H9 (cell line): ENCODE results near the gene TCEA2. TPM values are rescaled to one million over a fixed set of nuclear protein-coding genes. Genes with fewer than 3 reads are reported as not detected.

ENCODE experiments used
- DNase-seq: peaks from one replicate; pipeline ENCODE4 v3.0.0-alpha.2; 2017
- H2AFZ ChIP-seq: one replicate; pipeline ENCODE4 v1.6.1; 2013; ENCODE audit warnings: mild to moderate bottlenecking, low read length, control low read depth, moderate library complexity
- H2AK5ac ChIP-seq: 2 replicates; pipeline ENCODE4 v1.6.1; 2013; ENCODE audit warnings: low read length, control low read depth, mixed read lengths; ENCODE audit not compliant: insufficient read length
- H2BK120ac ChIP-seq: one replicate; pipeline ENCODE4 v1.6.1; 2013; ENCODE audit warnings: low read depth, mild to moderate bottlenecking, low read length, control low read depth, inconsistent platforms; ENCODE audit not compliant: poor library complexity, severe bottlenecking
- H2BK12ac ChIP-seq: 2 replicates; pipeline ENCODE4 v1.6.1; 2013; ENCODE audit warnings: low read length, control low read depth, mixed read lengths, low read depth; ENCODE audit not compliant: insufficient read length
- H2BK15ac ChIP-seq: 2 replicates; pipeline ENCODE4 v1.6.1; 2013; ENCODE audit warnings: low read depth, low read length, control low read depth
- H2BK20ac ChIP-seq: one replicate; pipeline ENCODE4 v1.6.1; 2013; ENCODE audit warnings: low read depth, mild to moderate bottlenecking, low read length, control low read depth, inconsistent platforms; ENCODE audit not compliant: poor library complexity, severe bottlenecking
- H2BK5ac ChIP-seq: 2 replicates; pipeline ENCODE4 v1.6.1; 2013; ENCODE audit warnings: low read length, control low read depth, mixed read lengths; ENCODE audit not compliant: insufficient read length
- H3K14ac ChIP-seq: 2 replicates; pipeline ENCODE4 v1.6.1; 2013; ENCODE audit warnings: low read length, control low read depth; ENCODE audit not compliant: insufficient read depth
- H3K18ac ChIP-seq: 2 replicates; pipeline ENCODE4 v1.6.1; 2013; ENCODE audit warnings: low read depth, mild to moderate bottlenecking, mixed read lengths, low read length, control low read depth; ENCODE audit not compliant: insufficient read length
- H3K23ac ChIP-seq: 2 replicates; pipeline ENCODE4 v1.6.1; 2013; ENCODE audit warnings: low read length, control low read depth, mixed read lengths, low read depth; ENCODE audit not compliant: insufficient read length
- H3K23me2 ChIP-seq: 2 replicates; pipeline ENCODE4 v1.6.1; 2013; ENCODE audit warnings: low read depth, mild to moderate bottlenecking, mixed read lengths, low read length, control low read depth; ENCODE audit not compliant: insufficient read length, poor library complexity, severe bottlenecking
- H3K27ac ChIP-seq: 2 replicates; pipeline ENCODE4 v1.5.1; 2013; ENCODE audit warnings: low read length, control low read depth, mixed read lengths, low read depth; ENCODE audit not compliant: insufficient read length
- H3K27me3 ChIP-seq: 2 replicates; pipeline ENCODE4 v1.6.1; 2013; ENCODE audit warnings: low read length, control low read depth, inconsistent platforms; ENCODE audit not compliant: insufficient read depth
- H3K4ac ChIP-seq: 2 replicates; pipeline ENCODE4 v1.6.1; 2013; ENCODE audit warnings: low read depth, mild to moderate bottlenecking, control low read depth, inconsistent platforms, low read length, moderate library complexity
- H3K4me1 ChIP-seq: 2 replicates; pipeline ENCODE4 v1.6.1; 2013; ENCODE audit warnings: low read length, control low read depth, inconsistent platforms; ENCODE audit not compliant: insufficient read depth
- H3K4me2 ChIP-seq: 2 replicates; pipeline ENCODE4 v1.6.1; 2013; ENCODE audit warnings: low read length, control low read depth, mixed read lengths; ENCODE audit not compliant: insufficient read length, insufficient read depth
- H3K56ac ChIP-seq: 2 replicates; pipeline ENCODE4 v1.6.1; 2013; ENCODE audit warnings: low read depth, mild to moderate bottlenecking, mixed read lengths, low read length, control low read depth; ENCODE audit not compliant: insufficient read length
- H3K79me1 ChIP-seq: 2 replicates; pipeline ENCODE4 v1.6.1; 2013; ENCODE audit warnings: low read depth, mild to moderate bottlenecking, moderate library complexity, low read length, control low read depth, inconsistent platforms; ENCODE audit not compliant: insufficient read depth, poor library complexity, severe bottlenecking
- H3K79me2 ChIP-seq: 2 replicates; pipeline ENCODE4 v1.6.1; 2013; ENCODE audit warnings: low read length, control low read depth, inconsistent platforms; ENCODE audit not compliant: insufficient read depth
- H3K9ac ChIP-seq: 2 replicates; pipeline ENCODE4 v1.6.1; 2013; ENCODE audit warnings: low read length, control low read depth, mixed read lengths; ENCODE audit not compliant: insufficient read length; ENCODE audit errors: extremely low read depth
- H3K9me3 ChIP-seq: one replicate; pipeline ENCODE4 v1.6.1; 2013; ENCODE audit warnings: low read depth, low read length, inconsistent platforms; ENCODE audit not compliant: control insufficient read depth
- H3T11ph ChIP-seq: one replicate; pipeline ENCODE4 v1.6.1; 2013; ENCODE audit warnings: mild to moderate bottlenecking, low read length, control low read depth, inconsistent platforms
- H4K20me1 ChIP-seq: one replicate; pipeline ENCODE4 v1.6.1; 2013; ENCODE audit not compliant: control insufficient read depth, insufficient read length, insufficient read depth
- H4K5ac ChIP-seq: 2 replicates; pipeline ENCODE4 v1.6.1; 2013; ENCODE audit warnings: low read depth, mild to moderate bottlenecking, mixed read lengths, low read length, control low read depth; ENCODE audit not compliant: insufficient read length
- H4K8ac ChIP-seq: replicated peaks from 2 replicates; pipeline ENCODE4 v1.6.1; 2013; ENCODE audit warnings: low read length, control low read depth, mixed read lengths, low read depth; ENCODE audit not compliant: insufficient read length
- H4K91ac ChIP-seq: 2 replicates; pipeline ENCODE4 v1.6.1; 2013; ENCODE audit warnings: low read depth, mild to moderate bottlenecking, moderate library complexity, mixed read lengths, low read length, control low read depth; ENCODE audit not compliant: insufficient read length
- H3K27ac Mint-ChIP-seq, 3 experiments: 2 replicates in 2 of 3; 3 replicates in 1 of 3; pipeline ENCODE4 v1.8.0; 2020 to 2021; ENCODE audit warnings: mixed read lengths in 3 of 3, mild to moderate bottlenecking in 1 of 3, moderate library complexity in 1 of 3
- H3K27me3 Mint-ChIP-seq: 2 replicates; pipeline ENCODE4 v1.8.0; 2021; ENCODE audit warnings: low read depth, mild to moderate bottlenecking, moderate library complexity, mixed read lengths
- H3K36me3 Mint-ChIP-seq, 3 experiments: 2 replicates in 2 of 3; 3 replicates in 1 of 3; pipeline ENCODE4 v1.8.0; 2020 to 2021; ENCODE audit warnings: low read depth in 3 of 3, mixed read lengths in 3 of 3; ENCODE audit not compliant: insufficient read depth in 1 of 3
- H3K4me1 Mint-ChIP-seq, 2 experiments: 2 replicates each; pipeline ENCODE4 v1.8.0; 2020; ENCODE audit warnings: mixed read lengths in 2 of 2
- H3K4me3 Mint-ChIP-seq, 2 experiments: 2 replicates in 1 of 2; 3 replicates in 1 of 2; pipeline ENCODE4 v1.8.0; 2020 to 2021; ENCODE audit warnings: mild to moderate bottlenecking in 2 of 2, mixed read lengths in 2 of 2, moderate library complexity in 1 of 2
- H3K9me3 Mint-ChIP-seq, 2 experiments: 2 replicates in 1 of 2; 3 replicates in 1 of 2; pipeline ENCODE4 v1.8.0; 2020; ENCODE audit warnings: mild to moderate bottlenecking in 2 of 2, mixed read lengths in 2 of 2, moderate library complexity in 1 of 2
- CTCF ChIP-seq: fragments of 200-600 bp; sonication (generic); conservative IDR thresholded peaks from 3 replicates; pipeline ENCODE4 v1.8.0; 2021; ENCODE audit warnings: antibody characterized with exemption, mild to moderate bottlenecking
- WGBS: extraction: QIAGEN DNeasy Blood & Tissue Kit; methylation state at CpG from one replicate; pipeline ENCODE4 v1.1.7; 2013; ENCODE audit warnings: missing lambda C conversion rate, low lambda C conversion rate, mixed read lengths; ENCODE audit not compliant: insufficient read length; ENCODE audit errors: extremely low coverage; 5-methylcytosine and 5-hydroxymethylcytosine counted together
- total RNA-seq: library from RNA; stranded (reverse); gene quantifications from 2 replicates; pipeline ENCODE4 v1.2.1, GENCODE V29; 2021

The TCEA2 gene
- total RNA-seq, 1 experiment from 2014 or later = 51.7 TPM

GRCh38 chr20:64025826-64026412 lies 37.1 kb upstream of the TCEA2 start:
- Histone ChIP-seq H3K4me2 (no peak overlapping the region), H4K8ac (no peak overlapping the region), H2BK120ac (no peak overlapping the region), H3K18ac (no peak overlapping the region), H2AK5ac (no peak overlapping the region), H3K9ac (no peak overlapping the region), H3T11ph (no peak overlapping the region), H3K23ac (no peak overlapping the region), H2BK12ac (no peak overlapping the region), H3K56ac (no peak overlapping the region), H2BK5ac (no peak overlapping the region), H2AFZ (no peak overlapping the region), H3K79me1 (no peaks in the 10 kb centered on the region), H3K27ac (no peak overlapping the region), H3K14ac (no peak overlapping the region), H3K79me2 (no peaks in the 10 kb centered on the region), H4K20me1 (no peaks in the 10 kb centered on the region), H4K91ac (no peak overlapping the region), H3K23me2 (no peaks in the 10 kb centered on the region), H4K5ac (no peak overlapping the region), H3K4ac (no peak overlapping the region), H3K4me1 (no peaks in the 10 kb centered on the region), H2BK20ac (no peak overlapping the region), H3K27me3 (no peaks in the 10 kb centered on the region), H3K9me3 (no peaks in the 10 kb centered on the region), H2BK15ac (no peak overlapping the region)
- Mint-ChIP-seq H3K36me3 (peaks cover 46 to 91% (median 85%) of the 10 kb centered on the region in 3 experiments), H3K9me3 (no peaks in the 10 kb centered on the region; a peak in 1 of 5 replicates), H3K4me1 (no peaks in the 10 kb centered on the region), H3K4me3 (no peak overlapping the region), H3K27ac (no peak overlapping the region), H3K27me3 (no peaks in the 10 kb centered on the region)
- DNase-seq = no peak
- TF ChIP-seq CTCF = no peak
- no CpG with 5 or more reads among the region's 29 CpGs for WGBS
